Measurements from ENCODE around the gene CDK15.

CDK15 gene

DNA sequence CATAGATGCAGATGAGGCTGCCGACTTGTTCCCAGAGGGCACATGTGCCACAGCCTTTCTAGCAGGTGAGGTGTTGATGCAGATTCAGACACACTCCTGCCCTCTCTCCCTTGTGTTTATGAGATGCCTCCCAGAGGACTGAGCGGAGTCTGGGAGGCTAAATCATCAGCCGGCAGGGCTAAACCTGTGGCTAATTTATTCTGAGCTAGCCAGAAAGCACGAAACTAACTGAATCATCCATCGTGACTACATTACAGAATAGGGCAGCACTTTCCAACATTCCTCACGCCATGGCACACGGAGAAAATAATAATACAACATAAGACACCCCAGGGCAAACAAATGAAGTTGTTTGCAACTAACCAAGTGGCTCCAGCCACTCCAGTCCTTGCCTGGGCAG, 125.6 kb downstream of the CDK15 start:
- DNase-seq (ENCODE audit: low read depth in 1 of 2, low spot score in 1 of 2), result no peak
- in situ Hi-C loops (cut with HindIII; ENCODE audit: low pct_unique_long_range_greater_than_20kb, low sequenced_read_pairs), result no loop called here
- TF ChIP-seq JUND (IDR thresholded peaks at IDR 0.05; ENCODE audit: low read depth), result no peak

GRCh38 chr2:201932511-201932910, 126.2 kb downstream of the CDK15 start:
- in situ Hi-C loops (cut with HindIII; ENCODE audit: low pct_unique_long_range_greater_than_20kb, low sequenced_read_pairs), result no loop called here
- no peak for DNase-seq (ENCODE audit: low read depth in 1 of 2, low spot score in 1 of 2)
- no peak for TF ChIP-seq JUND (IDR thresholded peaks at IDR 0.05; ENCODE audit: low read depth)

DNA sequence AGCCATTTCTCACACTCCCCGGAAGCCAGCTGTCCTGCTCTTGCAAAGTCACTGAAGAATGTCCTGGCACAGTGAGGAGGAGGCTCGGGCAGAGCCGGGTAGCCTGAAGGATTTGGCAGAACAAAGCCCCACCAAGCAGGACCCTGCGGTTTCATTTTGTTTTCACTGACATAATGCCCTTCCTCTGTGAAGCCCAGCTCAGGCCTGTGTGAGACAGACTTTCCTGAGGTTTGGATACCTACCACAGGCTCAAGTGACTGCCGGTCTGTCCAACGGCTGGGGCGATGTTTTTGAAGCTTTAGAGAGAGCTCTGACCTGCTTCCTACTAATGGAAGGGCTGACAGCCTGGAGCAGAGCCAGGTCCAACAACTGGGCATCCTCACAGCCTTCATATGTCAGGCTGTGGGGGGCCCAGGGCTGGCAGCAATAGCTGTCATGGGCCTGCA, 127.5 kb downstream of the CDK15 start:
- in situ Hi-C loops (cut with HindIII; ENCODE audit: low pct_unique_long_range_greater_than_20kb, low sequenced_read_pairs), result no loop called here
- TF ChIP-seq JUND (IDR thresholded peaks at IDR 0.05; ENCODE audit: low read depth), result no peak

DNA sequence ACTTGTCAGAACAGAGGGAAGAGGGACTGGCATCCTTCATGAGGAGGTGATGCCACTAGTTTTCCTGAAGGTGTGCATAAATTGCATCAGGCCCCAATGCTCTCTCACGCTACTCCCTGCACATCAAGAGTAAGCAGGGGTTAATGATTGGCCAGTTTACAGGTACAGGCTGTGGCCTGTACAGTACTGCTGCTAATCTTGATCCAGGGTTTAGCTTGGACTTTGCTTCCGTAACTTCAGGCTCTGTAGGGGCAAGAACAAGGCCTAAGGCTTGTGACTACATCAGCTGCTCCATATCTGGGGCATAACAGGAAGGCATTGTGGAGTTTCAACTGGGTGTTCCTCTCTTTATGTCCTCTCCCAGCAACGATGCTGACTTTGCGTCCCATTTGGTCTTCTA, 130.5 kb downstream of the CDK15 start:
- in situ Hi-C loops (cut with HindIII; ENCODE audit: low pct_unique_long_range_greater_than_20kb, low sequenced_read_pairs), result no loop called here

More for the DNA sequence above, 127.5 kb downstream of the CDK15 start:
- DNase-seq (ENCODE audit: low read depth in 1 of 2, low spot score in 1 of 2), result no peak

GRCh38 chr2:201937343-201937742, 131.0 kb downstream of the CDK15 start:
- no peak for DNase-seq (ENCODE audit: low read depth in 1 of 2, low spot score in 1 of 2)
- in situ Hi-C loops (cut with HindIII; ENCODE audit: low pct_unique_long_range_greater_than_20kb, low sequenced_read_pairs), result no loop called here
- no peak for TF ChIP-seq JUND (IDR thresholded peaks at IDR 0.05; ENCODE audit: low read depth)

More for the DNA sequence above, 130.5 kb downstream of the CDK15 start:
- no peak for TF ChIP-seq JUND (IDR thresholded peaks at IDR 0.05; ENCODE audit: low read depth)
- no peak for DNase-seq (ENCODE audit: low read depth in 1 of 2, low spot score in 1 of 2)

DNA sequence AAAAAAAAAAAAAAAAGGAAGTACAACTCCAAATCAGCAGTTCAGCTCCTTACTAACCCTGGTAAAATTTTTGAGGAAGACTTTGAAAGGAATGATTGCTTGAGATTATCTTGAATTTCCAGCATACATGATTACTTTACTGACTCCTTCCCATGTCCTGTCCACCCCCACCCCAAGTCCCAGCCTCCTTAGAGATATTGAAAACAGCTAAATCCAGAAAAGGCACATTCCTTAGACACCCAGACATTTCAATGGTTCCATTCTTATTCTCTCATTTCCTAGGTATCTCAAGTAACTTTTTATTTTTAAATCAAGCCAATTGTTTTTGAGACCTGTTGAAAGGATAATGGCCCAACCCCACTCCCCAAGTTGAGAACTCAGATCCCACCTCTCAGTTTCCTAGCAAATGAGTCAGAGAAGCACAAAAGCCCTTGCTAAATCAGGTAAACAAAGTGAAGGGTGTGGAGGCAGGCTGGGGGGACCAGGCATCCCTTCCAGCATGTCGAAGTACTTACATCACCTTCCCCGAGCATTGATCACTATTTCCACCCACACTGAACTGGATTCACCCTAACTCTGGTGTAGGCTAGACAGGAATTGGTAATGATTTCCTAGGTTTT, 131.9 kb downstream of the CDK15 start:
- in situ Hi-C loops (cut with HindIII; ENCODE audit: low pct_unique_long_range_greater_than_20kb, low sequenced_read_pairs), result no loop called here
- no peak for DNase-seq (ENCODE audit: low read depth in 1 of 2, low spot score in 1 of 2)
- TF ChIP-seq JUND (IDR thresholded peaks at IDR 0.05; ENCODE audit: low read depth), result no peak

DNA sequence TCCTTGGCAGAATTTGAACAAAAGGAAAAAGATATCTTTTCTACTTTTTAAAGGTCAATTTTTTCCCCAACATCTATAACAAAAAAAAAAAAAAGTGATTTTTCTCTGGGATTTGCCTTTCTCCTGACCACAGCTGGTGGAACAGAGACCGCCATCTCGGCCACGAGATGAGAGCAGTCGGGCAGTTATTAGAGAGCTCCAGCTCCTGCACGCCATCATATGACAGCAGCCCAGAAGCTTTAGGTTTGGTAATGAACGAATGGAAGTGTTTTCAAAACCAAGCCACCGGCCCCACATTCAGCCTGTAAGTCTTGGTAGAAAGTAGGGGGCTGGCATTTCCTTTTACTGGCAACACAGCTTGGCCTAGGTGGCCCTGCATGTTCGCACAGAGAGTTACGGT, 132.4 kb downstream of the CDK15 start:
- in situ Hi-C loops (cut with HindIII; ENCODE audit: low pct_unique_long_range_greater_than_20kb, low sequenced_read_pairs), result no loop called here
- DNase-seq (ENCODE audit: low read depth in 1 of 2, low spot score in 1 of 2), result no peak
- TF ChIP-seq JUND (IDR thresholded peaks at IDR 0.05; ENCODE audit: low read depth), result no peak

DNA sequence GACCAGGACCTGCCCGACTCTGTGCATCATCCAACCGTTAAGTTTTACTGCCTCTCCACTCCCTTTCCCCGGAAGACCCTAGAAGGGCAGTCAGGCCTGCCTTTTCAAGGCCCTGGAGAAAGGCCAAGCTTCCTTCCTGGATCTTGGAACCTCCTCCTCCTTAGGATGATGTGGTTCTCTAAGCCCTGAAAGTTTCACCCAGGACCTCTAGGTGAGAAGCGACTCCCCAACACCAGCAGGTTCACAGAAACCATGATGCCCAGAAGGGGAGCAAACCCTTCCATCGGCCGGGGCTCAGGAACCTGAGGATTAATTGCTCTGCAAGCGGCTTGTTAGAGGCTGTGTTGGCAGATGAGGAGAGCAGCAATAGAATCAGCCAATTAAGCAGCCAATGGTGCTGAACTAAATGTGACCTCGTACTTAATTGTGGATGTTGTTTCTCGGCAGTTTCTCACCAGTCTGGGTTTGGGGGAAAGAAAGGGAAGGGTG, 133.2 kb downstream of the CDK15 start:
- in situ Hi-C loops (cut with HindIII; ENCODE audit: low pct_unique_long_range_greater_than_20kb, low sequenced_read_pairs), result no loop called here
- DNase-seq (ENCODE audit: low read depth in 1 of 2, low spot score in 1 of 2), result no peak
- TF ChIP-seq JUND (IDR thresholded peaks at IDR 0.05; ENCODE audit: low read depth), result no peak

DNA sequence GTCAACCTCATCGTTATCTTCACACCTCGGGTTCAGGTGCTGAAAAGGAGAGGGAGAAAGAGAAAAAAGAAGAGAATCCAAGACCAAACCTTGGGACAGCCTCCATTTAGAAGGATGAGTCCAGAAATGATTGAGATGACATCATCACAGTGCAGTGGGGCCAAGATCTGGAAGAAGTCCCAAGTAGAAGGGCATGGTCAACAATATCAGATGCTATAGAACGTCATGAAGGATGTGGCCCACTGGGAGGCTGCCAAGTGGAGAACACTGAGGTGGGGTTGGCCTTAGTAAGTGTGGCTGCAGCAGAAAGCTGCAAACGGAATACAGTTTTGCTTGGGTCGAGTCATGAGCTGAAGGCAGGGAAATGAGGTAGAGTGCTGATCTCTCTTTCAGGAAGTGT, 136.2 kb downstream of the CDK15 start:
- TF ChIP-seq JUND (IDR thresholded peaks at IDR 0.05; ENCODE audit: low read depth), result no peak
- no peak for DNase-seq (ENCODE audit: low read depth in 1 of 2, low spot score in 1 of 2)
- in situ Hi-C loops (cut with HindIII; ENCODE audit: low pct_unique_long_range_greater_than_20kb, low sequenced_read_pairs), result no loop called here

All from T47D (cell line).